ENCODE measurements around the gene PDE7B. TPM values are rescaled to one million over a fixed set of nuclear protein-coding genes. Genes with fewer than 3 reads are reported as not detected.

PDE7B gene
- total and polyA plus RNA-seq, 4 experiments from 2014 or later = 0.06 to 0.94 (median 0.28) TPM

- Mint-ChIP-seq H3K9me3 (no peaks in the 10 kb centered on the region), H3K4me3 (no peak overlapping the region), H3K27me3 (peaks cover 2% of the 10 kb centered on the region in 2 donors), H3K4me1 (no peaks in the 10 kb centered on the region), H3K27ac (no peak overlapping the region), H3K36me3 (no peaks in the 10 kb centered on the region)
- DNase-seq = no peak
- no peaks in the 10 kb centered on the region for H3K9me3 ChIP-seq (ENCODE audit: control insufficient read depth in 1 of 2, low read length in 2 of 2)
- H3K27ac ChIP-seq (ENCODE audit: low read depth, low read length) = no peak overlapping the region
- CTCF ChIA-PET (ENCODE audit: partially characterized antibody) = no interaction called here
- no peak overlapping the region for H3K4me3 ChIP-seq (ENCODE audit: low read length in 2 of 2)
- intact Hi-C loops (cut with micrococcal nuclease) = no loop called here
- no peaks in the 10 kb centered on the region for H3K27me3 ChIP-seq (ENCODE audit: insufficient read depth, low read length)
- no peaks in the 10 kb centered on the region for H3K4me1 ChIP-seq (ENCODE audit: insufficient read depth, low read length)
- POLR2A ChIA-PET (ENCODE audit: partially characterized antibody) = no interaction called here
- no peaks in the 10 kb centered on the region for H3K36me3 ChIP-seq (ENCODE audit: insufficient read depth, low read length)
Measured at GRCh38 chr6:136208783-136209182, 357.3 kb downstream of the PDE7B start.

- Mint-ChIP-seq H3K9me3 (no peaks in the 10 kb centered on the region), H3K4me1 (no peaks in the 10 kb centered on the region), H3K4me3 (no peak overlapping the region), H3K27ac (no peak overlapping the region), H3K27me3 (peaks cover 2% of the 10 kb centered on the region in 2 donors), H3K36me3 (no peaks in the 10 kb centered on the region)
- no peaks in the 10 kb centered on the region for H3K36me3 ChIP-seq (ENCODE audit: insufficient read depth, low read length)
- no peak for DNase-seq
- H3K4me1 ChIP-seq (ENCODE audit: insufficient read depth, low read length) = no peaks in the 10 kb centered on the region
- CTCF ChIA-PET (ENCODE audit: partially characterized antibody) = no interaction called here
- intact Hi-C loops (cut with micrococcal nuclease) = no loop called here
- no peaks in the 10 kb centered on the region for H3K9me3 ChIP-seq (ENCODE audit: control insufficient read depth in 1 of 2, low read length in 2 of 2)
- H3K4me3 ChIP-seq (ENCODE audit: low read length in 2 of 2) = no peak overlapping the region
- H3K27ac ChIP-seq (ENCODE audit: low read depth, low read length) = no peak overlapping the region
- H3K27me3 ChIP-seq (ENCODE audit: insufficient read depth, low read length) = no peaks in the 10 kb centered on the region
- POLR2A ChIA-PET (ENCODE audit: partially characterized antibody) = no interaction called here
Measured at GRCh38 chr6:136209496-136209895, 358.0 kb downstream of the PDE7B start.

GRCh38 chr6:136210398-136211165 lies 359.1 kb downstream of the PDE7B start:
- CTCF ChIA-PET (ENCODE audit: partially characterized antibody) = no interaction called here
- intact Hi-C loops (cut with micrococcal nuclease) = no loop called here
- POLR2A ChIA-PET (ENCODE audit: partially characterized antibody) = no interaction called here
- H3K27ac ChIP-seq (ENCODE audit: low read depth, low read length) = no peak overlapping the region
- no peaks in the 10 kb centered on the region for H3K27me3 ChIP-seq (ENCODE audit: insufficient read depth, low read length)
- no peak for DNase-seq
- Mint-ChIP-seq H3K9me3 (no peaks in the 10 kb centered on the region), H3K27ac (no peak overlapping the region), H3K4me1 (no peaks in the 10 kb centered on the region), H3K36me3 (no peaks in the 10 kb centered on the region), H3K4me3 (no peak overlapping the region), H3K27me3 (peaks cover 2 to 3% of the 10 kb centered on the region in 2 donors)
- no peaks in the 10 kb centered on the region for H3K36me3 ChIP-seq (ENCODE audit: insufficient read depth, low read length)
- no peak overlapping the region for H3K4me3 ChIP-seq (ENCODE audit: low read length in 2 of 2)
- H3K4me1 ChIP-seq (ENCODE audit: insufficient read depth, low read length) = no peaks in the 10 kb centered on the region
- H3K9me3 ChIP-seq (ENCODE audit: control insufficient read depth in 1 of 2, low read length in 2 of 2) = no peaks in the 10 kb centered on the region

- H3K27me3 ChIP-seq (ENCODE audit: insufficient read depth, low read length) = no peaks in the 10 kb centered on the region
- POLR2A ChIA-PET (ENCODE audit: partially characterized antibody) = no interaction called here
- H3K9me3 ChIP-seq (ENCODE audit: control insufficient read depth in 1 of 2, low read length in 2 of 2) = no peaks in the 10 kb centered on the region
- Mint-ChIP-seq H3K27ac (no peak overlapping the region), H3K4me3 (no peak overlapping the region), H3K9me3 (no peaks in the 10 kb centered on the region), H3K4me1 (no peaks in the 10 kb centered on the region), H3K36me3 (no peaks in the 10 kb centered on the region), H3K27me3 (peaks cover 0 to 3% of the 10 kb centered on the region in 2 donors)
- no peaks in the 10 kb centered on the region for H3K4me1 ChIP-seq (ENCODE audit: insufficient read depth, low read length)
- no peak overlapping the region for H3K4me3 ChIP-seq (ENCODE audit: low read length in 2 of 2)
- no peak for DNase-seq
- CTCF ChIA-PET (ENCODE audit: partially characterized antibody) = interaction anchor here (4.7 kb wide), 1 partner anchor 14 kb away, joined by 25 read pairs; no protein-coding TSS in a partner anchor
- H3K36me3 ChIP-seq (ENCODE audit: insufficient read depth, low read length) = no peaks in the 10 kb centered on the region
- no peak overlapping the region for H3K27ac ChIP-seq (ENCODE audit: low read depth, low read length)
- intact Hi-C loops (cut with micrococcal nuclease) = no loop called here
Measured at GRCh38 chr6:136212608-136213007, 361.1 kb downstream of the PDE7B start.

GRCh38 chr6:136213012-136213539 lies 361.6 kb downstream of the PDE7B start:
- no peak overlapping the region for H3K4me3 ChIP-seq (ENCODE audit: low read length in 2 of 2)
- H3K4me1 ChIP-seq (ENCODE audit: insufficient read depth, low read length) = no peaks in the 10 kb centered on the region
- DNase-seq = no peak
- no peaks in the 10 kb centered on the region for H3K36me3 ChIP-seq (ENCODE audit: insufficient read depth, low read length)
- Mint-ChIP-seq H3K27me3 (peaks cover 0 to 3% of the 10 kb centered on the region in 2 donors), H3K36me3 (no peaks in the 10 kb centered on the region), H3K4me1 (no peaks in the 10 kb centered on the region), H3K4me3 (no peak overlapping the region), H3K27ac (no peak overlapping the region), H3K9me3 (no peaks in the 10 kb centered on the region)
- intact Hi-C loops (cut with micrococcal nuclease) = no loop called here
- no peaks in the 10 kb centered on the region for H3K9me3 ChIP-seq (ENCODE audit: control insufficient read depth in 1 of 2, low read length in 2 of 2)
- no peaks in the 10 kb centered on the region for H3K27me3 ChIP-seq (ENCODE audit: insufficient read depth, low read length)
- CTCF ChIA-PET (ENCODE audit: partially characterized antibody) = interaction anchor here (4.7 kb wide), 1 partner anchor 14 kb away, joined by 25 read pairs; no protein-coding TSS in a partner anchor
- H3K27ac ChIP-seq (ENCODE audit: low read depth, low read length) = no peak overlapping the region
- POLR2A ChIA-PET (ENCODE audit: partially characterized antibody) = no interaction called here

- Histone ChIP-seq H3K27ac (ENCODE audit: low read depth, low read length) (no peak overlapping the region), H3K9me3 (ENCODE audit: control insufficient read depth in 1 of 2, low read length in 2 of 2) (no peaks in the 10 kb centered on the region), H3K27me3 (ENCODE audit: insufficient read depth, low read length) (no peaks in the 10 kb centered on the region), H3K4me1 (ENCODE audit: insufficient read depth, low read length) (no peaks in the 10 kb centered on the region), H3K4me3 (ENCODE audit: low read length in 2 of 2) (no peak overlapping the region), H3K36me3 (ENCODE audit: insufficient read depth, low read length) (no peaks in the 10 kb centered on the region)
- H3K9me3 Mint-ChIP-seq = peaks cover 0 to 2% (median 0%) of the 10 kb centered on the region in 8 donors
- CTCF ChIA-PET (ENCODE audit: partially characterized antibody) = interaction anchor here (4.7 kb wide), 1 partner anchor 13 kb away, joined by 25 read pairs; no protein-coding TSS in a partner anchor
- H3K27ac Mint-ChIP-seq = no peak overlapping the region
- no peak for DNase-seq
- POLR2A ChIA-PET (ENCODE audit: partially characterized antibody) = no interaction called here
- peaks cover 0 to 1% of the 10 kb centered on the region in 2 donors for H3K27me3 Mint-ChIP-seq
- no peak overlapping the region for H3K4me3 Mint-ChIP-seq
- intact Hi-C loops (cut with micrococcal nuclease) = no loop called here
- H3K4me1 Mint-ChIP-seq = no peaks in the 10 kb centered on the region
- no peaks in the 10 kb centered on the region for H3K36me3 Mint-ChIP-seq
Measured at GRCh38 chr6:136213853-136214252, 362.4 kb downstream of the PDE7B start.

GRCh38 chr6:136216503-136217401 lies 365.3 kb downstream of the PDE7B start:
- no peaks in the 10 kb centered on the region for H3K4me1 Mint-ChIP-seq
- no peaks in the 10 kb centered on the region for H3K27me3 ChIP-seq (ENCODE audit: insufficient read depth, low read length)
- intact Hi-C loops (cut with micrococcal nuclease) = no loop called here
- POLR2A ChIA-PET (ENCODE audit: partially characterized antibody) = no interaction called here
- CTCF ChIA-PET (ENCODE audit: partially characterized antibody) = interaction anchor here (1.3 to 2.7 kb wide), 2 partner anchors 10 to 681 kb away, joined by 4 to 15 read pairs; no protein-coding TSS in a partner anchor
- no peak for DNase-seq
- no peaks in the 10 kb centered on the region for H3K36me3 Mint-ChIP-seq
- peaks cover 0 to 15% (median 4%) of the 10 kb centered on the region in 8 donors for H3K9me3 Mint-ChIP-seq
- no peaks in the 10 kb centered on the region for H3K36me3 ChIP-seq (ENCODE audit: insufficient read depth, low read length)
- H3K27ac ChIP-seq (ENCODE audit: low read depth, low read length) = no peak overlapping the region
- H3K4me3 ChIP-seq (ENCODE audit: low read length in 2 of 2) = no peak overlapping the region
- no peak overlapping the region for H3K27ac Mint-ChIP-seq
- H3K4me3 Mint-ChIP-seq = no peak overlapping the region
- peaks cover 0 to 1% of the 10 kb centered on the region in 2 donors for H3K27me3 Mint-ChIP-seq
- H3K9me3 ChIP-seq (ENCODE audit: control insufficient read depth in 1 of 2, low read length in 2 of 2) = no peaks in the 10 kb centered on the region
- no peaks in the 10 kb centered on the region for H3K4me1 ChIP-seq (ENCODE audit: insufficient read depth, low read length)
